ENCODE measurements around the gene BCR.

Gene BCR

DNA sequence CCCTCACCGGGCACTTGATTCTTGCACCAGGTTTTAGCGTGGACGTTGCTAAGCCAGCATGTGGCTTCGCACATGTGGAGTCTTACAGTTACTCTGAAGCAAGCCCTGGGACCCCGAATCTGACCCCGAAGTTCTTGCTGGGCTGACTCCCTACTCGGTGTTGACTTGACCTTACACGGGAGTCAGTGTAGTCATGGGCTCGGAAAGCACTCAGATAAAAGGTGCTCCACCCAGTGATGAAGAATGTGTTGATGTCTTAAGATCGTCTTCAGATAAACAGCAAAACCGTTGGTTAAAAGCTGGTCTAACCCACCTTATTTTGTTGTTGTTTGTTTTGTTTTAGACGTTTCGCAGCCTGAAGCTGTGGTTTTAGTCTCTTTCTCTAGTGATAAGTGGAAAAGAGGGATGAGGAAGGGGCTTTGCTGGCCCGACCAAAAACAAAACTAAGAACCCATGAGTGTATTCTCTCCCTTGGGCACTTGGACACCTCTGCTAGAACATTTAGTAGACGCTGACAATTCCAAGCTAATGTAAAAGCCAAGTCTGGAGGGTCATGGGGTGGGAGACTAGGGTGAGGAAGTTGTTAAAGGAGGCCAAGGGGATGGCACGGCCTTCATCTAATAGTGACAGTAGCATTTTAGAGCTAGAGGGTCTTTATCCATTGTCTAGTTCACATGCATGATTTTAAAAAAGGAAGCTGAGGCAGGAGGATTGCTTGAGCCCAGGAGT is 69.9 kb downstream of the BCR start:
- DNase-seq, result no peak

DNA sequence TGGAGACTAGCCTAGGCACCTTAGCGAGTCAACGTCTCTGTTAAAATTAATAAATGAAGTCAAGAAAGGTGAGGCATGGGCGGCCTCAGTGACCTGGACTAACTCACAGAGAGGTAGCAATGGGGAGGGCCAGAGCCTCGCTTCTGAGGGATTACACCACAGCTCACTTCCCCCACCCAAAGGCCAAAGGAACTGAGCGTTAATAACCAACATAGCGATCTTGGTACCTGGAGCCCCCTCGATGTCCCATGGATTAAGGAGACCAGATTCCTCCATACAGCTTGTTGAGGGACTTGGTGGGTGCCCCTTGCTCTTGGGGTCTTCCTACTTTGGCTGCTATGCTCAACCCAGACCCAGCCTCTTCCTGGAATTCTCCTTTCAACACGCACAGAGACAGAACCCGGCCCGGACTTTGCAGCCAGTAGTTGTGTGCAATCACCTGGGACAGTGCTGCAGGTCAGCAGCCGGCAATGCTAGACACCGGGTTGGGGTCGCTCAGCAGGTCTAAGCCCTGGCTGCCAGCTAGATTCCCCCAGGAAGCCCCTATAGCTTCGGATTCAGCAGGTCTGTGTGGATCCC is 70.6 kb downstream of the BCR start:
- no peak for DNase-seq

- no peak for DNase-seq
Observed at GRCh38 chr22:23251445-23252093, 71.3 kb downstream of the BCR start.

- DNase-seq, result no peak
Observed at GRCh38 chr22:23253475-23254055, 73.3 kb downstream of the BCR start.

GRCh38 chr22:23255506-23256170 is 75.3 kb downstream of the BCR start:
- no peak for DNase-seq

DNA sequence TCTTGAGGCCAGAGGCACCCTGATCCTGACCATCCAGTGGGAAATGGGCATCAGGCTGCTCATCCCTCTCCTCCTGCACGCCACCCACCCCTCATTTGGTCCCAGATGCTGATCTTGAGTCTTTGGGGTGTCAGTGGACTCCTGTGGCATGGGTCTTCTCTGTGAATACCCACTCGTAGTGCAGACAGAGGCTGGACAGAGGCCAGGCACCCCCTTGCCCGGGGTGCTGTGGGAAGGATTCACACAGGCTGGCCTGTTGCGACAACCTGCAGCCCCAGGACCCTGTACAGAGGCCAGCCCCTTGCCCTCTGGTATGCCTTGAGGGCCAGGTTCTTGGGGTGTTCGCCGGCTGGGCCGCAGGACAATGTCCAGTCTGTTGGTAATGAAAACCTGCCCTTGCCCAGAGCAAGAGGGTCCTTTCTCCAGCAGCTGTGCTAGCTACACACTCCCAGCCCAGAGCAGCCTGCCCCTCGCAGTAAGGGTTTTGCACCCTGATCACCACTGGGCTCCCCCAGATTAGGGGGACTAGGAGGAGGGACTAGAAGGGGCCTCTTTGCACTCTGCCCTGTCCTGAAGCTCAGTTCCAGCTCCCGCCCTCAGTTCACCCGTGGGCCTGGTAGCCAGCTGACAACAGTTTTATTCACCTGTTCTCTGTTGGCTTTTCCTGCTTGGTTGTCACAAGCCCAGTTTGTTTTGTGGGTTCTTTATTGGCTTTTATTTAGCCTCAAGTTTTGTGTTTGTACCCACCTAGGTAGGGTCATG is 76.0 kb downstream of the BCR start:
- no peak for DNase-seq

DNA sequence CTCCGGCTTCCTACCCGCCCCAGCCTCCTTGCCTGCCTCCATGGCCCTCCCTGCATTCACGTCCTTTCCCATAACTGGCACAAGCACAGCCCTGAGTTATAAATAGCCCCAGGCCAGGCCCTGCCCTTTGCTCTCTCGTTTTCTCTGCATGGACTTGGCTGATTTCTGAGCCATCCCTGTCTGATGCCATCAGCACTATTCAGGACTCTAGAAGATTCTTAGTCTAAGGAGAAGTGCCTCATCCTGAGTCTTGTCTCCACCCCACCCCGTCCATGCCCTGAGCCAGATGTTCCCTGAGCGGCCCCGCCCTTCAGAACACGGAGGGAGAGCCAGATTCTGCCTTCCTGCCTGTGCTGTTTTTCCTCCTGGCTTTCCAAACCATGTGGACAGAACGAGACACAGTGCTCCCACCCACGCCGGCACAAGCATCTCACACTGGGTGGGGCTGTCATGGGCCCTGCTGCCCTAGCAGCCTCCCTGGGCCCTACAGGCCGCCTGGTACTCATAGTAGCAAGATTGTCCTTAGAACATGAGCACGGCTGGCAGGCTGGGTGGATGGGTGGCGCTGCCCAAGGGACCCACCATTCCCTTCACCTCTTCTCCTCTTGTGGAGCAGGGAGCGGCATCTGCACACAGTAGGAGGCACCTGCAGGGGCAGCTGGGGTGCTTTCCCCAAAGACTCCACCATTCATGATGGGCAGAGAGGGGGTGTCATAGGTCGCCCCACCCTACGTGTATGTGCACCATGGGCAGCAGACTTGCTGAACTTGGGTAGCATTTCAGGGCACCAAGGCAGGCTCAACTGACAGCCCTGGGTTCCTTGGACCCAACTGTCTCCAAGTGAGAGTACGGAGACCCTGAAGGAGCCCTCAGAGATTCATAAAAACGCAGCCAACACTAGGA is 76.9 kb downstream of the BCR start:
- DNase-seq, result no peak

DNA sequence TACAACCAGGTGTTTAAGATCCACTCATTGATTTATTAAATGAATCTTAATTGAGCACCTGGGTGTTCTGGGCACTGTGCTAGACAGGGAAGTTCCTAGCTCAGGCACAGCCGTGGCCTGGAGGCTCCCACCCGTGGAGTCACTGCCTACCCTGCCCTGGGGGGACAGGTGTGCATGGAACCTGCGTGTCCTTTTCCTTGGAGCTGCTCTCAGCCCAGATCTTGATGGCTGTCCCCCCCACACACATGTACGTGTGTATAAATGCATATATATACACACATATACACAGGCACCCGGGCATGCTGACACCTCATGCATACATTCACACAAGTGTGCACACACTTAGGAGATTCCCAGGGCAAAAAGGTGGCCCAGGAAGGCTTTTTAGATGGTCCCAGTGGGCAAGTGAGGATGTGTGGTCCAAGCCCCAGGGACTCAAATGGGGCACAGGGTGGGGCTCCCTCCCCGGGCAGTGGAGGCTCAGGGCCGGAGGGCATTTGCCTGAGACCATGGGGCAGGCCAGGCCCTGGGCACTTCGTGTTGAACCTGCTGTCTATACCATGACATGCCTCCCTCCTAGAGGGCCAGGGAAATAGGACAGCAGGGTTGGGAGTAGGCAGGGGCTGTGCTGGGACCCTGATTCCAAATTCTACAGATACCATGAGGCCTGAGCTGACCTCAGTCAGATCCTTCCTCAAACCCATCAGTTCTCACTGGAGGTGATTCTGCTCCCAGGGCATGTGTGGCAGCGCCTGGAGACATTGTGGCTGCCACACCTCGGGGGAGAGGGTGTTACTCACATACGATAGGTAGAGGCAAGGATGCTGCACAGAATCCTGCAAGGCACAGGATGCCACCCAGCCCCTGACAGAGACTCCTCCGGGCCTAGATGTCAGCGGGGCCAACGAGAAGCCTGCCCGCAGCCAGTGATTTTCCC is 77.8 kb downstream of the BCR start:
- no peak for DNase-seq

GRCh38 chr22:23258826-23259170 is 78.5 kb downstream of the BCR start:
- no peak for DNase-seq

- DNase-seq, result no peak
Observed at GRCh38 chr22:23259916-23260644, 79.8 kb downstream of the BCR start.

- no peak for DNase-seq
Observed at GRCh38 chr22:23260645-23261581, 80.6 kb downstream of the BCR start.

DNA sequence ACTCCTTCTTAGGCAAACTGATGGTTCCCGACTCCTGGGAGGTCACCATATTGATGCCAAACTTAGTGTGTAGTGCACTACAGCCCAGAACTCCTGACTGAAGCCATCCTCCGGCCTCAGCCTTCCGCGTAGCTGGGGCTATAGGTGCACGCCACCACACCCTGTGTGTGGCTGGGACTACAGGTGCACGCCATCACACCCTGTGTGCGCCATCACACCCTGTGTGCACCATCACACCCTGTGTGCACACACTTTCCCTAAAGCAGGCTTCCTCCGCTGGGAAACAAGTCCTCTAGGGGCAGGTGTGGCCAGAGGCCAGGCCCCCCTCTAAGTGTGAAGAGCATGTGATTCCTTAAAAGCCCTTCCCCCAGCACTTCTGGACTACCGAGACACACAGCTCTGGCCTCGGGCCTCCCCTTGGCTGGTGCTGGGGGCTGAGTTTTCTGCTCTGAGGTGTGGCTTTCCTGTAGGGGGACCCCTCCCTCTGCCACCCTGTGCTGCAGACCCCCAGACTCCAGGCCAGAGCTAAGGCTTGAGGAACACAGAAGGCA is 81.7 kb downstream of the BCR start:
- no peak for DNase-seq

- no peak for DNase-seq
Observed at GRCh38 chr22:23262518-23263332, 82.4 kb downstream of the BCR start.

DNA sequence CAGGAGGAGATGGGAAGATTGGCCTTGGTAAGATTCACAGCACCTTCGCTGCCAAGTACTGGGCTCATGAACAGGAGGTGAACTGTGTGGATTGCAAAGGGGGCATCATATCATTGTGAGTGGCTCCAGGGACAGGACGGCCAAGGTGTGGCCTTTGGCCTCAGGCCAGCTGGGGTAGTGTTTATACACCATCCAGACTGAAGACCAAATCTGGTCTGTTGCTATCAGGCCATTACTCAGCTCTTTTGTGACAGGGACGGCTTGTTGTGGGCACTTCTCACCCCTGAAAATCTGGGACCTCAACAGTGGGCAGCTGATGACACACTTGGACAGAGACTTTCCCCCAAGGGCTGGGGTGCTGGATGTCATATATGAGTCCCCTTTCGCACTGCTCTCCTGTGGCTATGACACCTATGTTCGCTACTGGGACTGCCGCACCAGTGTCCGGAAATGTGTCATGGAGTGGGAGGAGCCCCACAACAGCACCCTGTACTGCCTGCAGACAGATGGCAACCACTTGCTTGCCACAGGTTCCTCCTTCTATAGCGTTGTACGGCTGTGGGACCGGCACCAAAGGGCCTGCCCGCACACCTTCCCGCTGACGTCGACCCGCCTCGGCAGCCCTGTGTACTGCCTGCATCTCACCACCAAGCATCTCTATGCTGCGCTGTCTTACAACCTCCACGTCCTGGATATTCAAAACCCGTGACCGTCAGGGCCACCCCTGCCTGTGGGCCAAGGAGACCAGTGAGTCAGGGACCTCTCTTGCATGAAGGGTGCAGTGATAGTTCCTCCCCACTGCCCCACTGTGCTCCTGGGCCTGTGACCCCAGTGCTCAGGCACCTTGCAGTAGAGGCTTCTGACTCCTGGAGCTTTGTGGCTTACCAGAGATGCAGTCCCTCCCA is 83.6 kb downstream of the BCR start:
- DNase-seq, result no peak

DNA sequence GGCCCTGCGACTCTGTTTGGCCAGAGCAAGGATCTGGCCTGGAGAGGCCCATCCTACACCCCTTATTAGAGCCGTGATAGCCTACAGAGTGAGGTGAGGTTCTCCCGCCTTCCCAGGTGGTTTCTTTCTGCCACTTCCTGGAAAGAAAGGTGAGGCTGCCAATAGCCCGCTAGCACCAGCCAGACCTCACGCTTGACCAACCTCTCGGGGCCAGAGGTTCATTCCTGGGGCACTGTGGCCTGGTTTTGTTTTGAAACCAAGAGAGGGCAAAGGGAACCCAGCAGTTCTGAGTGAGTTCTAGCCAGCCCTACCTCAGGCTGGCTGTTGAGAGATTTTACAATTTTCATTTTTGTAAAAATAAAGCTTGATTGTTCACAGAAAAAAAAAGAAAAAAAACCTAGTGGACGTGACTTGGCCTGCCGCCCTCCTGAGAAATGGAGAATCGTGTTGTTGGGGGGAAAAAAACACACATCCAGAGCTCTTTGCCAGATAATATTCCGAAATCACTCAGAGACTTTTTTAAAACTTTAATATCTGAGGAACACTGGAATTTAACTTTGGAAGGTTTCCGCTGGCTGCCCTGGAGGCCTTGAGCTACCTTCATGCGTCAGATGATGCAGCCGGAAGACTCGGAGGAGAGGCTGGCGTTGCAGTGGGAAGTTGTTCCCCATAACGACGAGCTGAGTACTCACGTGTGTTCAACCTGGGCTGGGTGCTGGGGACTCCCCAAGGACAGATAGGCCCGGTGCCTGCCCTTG is 84.5 kb downstream of the BCR start:
- no peak for DNase-seq

GRCh38 chr22:23265368-23265700 is 85.0 kb downstream of the BCR start:
- no peak for DNase-seq

Measured in NCI-H2081 treated with DMSO at 0.1 percent for 48 hours (cell line).